Cerebellar cortex (tissue), 1 donor: ENCODE measurements around the gene PRKAR1B.
A peak's percentile ranks its signal among the peaks of the same experiment; 100 is the strongest.
"Not testable (repeated sequence)": the region's sequence is repeated elsewhere in the genome, so short reads cannot be mapped to it uniquely, and the experiment has no call there.

Source experiments
- DNase-seq: peaks from one replicate; pipeline ENCODE4 v3.0.0-alpha.2; 2015; ENCODE audit warnings: low spot score

The PRKAR1B gene

DNA sequence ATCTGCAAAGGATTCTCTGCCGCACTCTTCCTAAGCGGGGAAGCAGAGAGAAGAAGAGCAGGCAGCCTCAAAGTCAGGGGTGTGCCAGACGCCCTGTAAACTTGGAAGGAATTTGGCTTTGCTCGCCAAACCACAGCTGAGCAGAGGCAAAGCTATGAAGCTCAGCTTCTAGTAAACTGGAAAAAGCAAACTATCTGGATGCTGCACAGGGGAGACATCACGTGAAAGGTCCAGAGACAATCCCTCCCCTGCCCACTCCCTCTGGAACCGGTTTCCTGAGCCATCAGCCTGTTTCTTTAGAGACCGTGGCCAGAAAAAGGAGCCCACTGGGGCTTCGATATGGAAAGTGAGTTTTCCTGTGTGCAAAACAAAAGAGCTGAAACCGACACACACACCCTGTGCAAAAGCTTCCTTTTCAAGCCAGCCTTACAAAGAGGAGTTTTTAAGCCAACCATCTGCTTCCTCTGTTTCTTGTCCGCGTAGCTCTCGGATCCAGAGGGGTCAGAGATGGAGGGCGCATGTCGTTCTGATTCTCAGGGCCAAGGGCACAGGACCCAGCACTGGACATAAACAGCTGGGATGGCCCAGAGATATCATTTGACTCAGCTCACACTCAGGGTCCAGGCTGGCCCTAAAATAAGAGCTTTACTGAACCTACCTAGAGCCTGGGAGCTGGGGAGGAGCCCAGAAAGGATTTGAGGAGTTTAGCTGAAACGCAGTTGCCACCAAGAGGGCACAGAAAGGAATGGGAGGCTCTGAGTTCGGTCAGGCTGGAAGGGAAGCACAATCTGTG, 58.7 kb downstream of the PRKAR1B start:
- DNase-seq, result no peak

DNA sequence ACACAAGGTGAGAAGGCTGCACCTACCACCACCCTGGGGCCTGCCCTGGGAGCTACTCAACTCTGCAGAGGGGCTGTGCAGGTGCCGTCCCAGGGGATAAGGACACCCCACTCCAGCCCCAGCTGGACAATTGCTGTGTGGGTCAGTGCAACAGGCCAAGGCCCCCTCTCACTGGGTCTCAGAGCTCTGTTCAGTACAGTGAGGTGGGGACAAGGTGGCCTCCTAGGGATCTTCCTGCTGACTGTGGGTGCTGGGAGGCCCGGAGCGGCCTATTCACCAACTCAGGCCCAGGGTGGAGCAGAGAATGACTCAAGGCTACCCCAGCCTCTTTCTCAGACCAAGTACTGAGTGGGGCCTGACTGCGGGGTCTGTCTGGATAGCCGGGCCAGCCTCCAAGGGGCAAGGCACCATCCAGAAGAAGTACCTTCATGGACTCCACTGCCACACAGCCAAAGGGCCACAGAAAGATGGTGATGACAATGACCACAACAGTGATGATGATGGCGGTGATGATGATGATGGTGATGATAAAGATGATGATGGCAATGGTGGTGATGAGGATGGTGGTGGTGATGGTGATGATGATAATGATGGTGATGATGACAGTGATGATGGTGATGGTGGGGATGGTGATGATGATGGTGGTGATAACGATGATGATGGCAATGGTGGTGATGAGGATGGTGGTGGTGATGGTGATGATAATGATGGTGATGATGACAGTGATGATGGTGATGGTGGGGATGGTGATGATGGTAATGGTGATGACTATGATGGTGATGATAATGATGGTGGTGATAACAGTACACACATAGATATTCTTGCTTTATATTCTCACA, 60.4 kb downstream of the PRKAR1B start:
- DNase-seq, result no peak

DNA sequence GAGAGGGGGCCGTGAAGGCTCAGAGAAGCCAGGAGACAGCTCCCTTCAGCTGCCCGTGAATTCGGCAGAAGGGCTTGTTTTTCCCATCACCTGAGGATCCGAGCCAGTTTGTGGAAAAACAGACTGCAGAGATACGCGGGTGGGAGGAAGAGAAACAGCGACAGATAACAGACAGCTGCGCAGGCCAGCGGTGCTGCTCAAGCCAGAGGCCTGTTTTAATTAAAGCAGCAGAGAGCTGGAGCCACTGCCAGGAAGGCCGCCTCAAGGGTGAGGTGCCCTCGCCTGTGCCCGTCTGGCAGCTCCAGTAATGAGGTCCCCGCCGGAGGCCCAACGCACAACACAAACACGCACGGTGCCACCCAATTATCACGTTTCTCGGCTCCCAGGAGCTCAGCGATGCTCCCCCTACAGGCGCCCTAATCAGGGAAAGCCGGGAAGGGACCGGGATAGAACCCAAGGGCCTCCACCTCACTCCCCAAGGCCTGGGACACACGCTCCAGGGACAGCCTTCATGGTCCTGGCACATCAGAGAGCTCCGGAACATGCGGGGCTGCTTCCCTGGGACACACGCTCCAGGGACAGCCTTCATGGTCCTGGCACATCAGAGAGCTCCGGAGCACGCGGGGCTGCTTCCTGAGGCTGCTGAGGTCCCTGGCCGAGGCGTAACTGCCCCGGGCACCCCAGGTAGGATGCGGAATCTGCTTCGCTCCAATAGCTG, 61.2 kb downstream of the PRKAR1B start:
- DNase-seq, result peak; percentile 35

DNA sequence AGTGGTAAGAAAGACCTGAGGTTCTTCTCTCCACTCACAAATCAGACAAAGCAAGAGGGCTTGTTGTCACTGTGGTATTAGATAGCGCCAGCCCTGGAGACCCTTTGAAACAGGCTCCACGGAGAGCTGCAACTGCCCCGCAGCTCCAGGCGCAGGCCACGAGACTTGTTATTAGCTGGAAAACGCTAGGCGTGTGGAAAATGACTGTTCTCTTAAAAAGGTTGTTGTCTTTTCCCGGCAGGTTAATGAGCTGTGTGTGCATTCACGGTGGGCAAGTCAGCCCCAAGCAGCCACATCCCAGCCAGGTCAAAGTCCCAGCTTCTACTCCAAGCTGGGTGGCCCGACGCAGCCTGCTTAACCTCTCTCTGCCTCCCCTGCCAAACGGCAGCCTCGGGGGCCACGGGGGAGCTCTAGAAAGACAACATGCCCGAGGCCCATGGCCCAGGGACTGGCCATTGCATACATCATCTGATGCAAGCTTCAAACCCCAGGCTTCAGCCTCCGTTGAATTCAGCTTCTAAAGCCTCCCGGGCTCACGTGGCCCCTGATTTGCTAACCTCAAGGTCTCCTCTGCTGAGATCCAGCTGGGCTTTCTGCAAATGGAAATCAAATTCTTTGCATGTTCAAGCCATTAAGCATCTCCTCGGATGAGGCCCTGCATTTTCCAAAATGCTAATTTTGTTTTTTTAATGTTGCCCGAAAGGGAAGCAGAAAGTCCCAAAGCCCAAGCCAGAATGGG, 61.9 kb downstream of the PRKAR1B start:
- peak; percentile 28 for DNase-seq

DNA sequence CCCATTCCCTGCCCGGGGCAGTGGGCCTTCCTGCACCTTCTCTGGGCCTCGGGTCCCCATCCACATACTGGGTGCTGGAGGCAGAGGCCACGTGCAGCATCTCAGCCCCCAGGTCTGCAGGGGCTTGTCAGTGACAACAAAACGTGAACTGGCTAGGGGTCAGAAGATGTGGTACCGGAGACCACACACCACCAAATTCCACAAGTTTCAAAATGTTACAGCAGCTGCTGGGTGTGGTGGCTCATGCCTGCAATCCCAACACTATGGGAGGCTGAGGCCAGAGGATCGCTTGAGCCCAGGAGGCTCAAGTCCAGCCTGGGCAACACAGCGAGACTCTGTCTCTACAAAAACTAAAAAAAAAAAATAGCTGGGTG, 62.7 kb downstream of the PRKAR1B start:
- DNase-seq, result no peak

DNA sequence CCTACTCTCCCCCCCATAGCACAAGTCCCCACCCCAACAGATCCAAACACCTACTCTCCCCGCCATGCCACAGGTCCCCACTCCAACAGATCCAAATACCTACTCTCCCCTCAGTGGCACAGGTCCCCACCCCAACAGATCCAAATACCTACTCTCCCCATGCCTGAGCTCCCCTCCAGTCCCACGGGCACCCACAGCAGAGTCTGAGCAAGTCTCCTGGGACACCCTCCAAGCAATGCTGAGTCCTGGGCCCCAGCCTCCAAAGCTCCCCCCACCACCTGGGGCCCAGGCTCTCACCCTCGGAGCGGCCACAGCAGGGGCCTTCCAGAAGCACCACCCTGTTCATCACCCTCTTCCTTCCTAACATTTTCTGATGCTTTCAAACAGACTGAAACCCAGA, 64.5 kb downstream of the PRKAR1B start:
- no peak for DNase-seq

DNA sequence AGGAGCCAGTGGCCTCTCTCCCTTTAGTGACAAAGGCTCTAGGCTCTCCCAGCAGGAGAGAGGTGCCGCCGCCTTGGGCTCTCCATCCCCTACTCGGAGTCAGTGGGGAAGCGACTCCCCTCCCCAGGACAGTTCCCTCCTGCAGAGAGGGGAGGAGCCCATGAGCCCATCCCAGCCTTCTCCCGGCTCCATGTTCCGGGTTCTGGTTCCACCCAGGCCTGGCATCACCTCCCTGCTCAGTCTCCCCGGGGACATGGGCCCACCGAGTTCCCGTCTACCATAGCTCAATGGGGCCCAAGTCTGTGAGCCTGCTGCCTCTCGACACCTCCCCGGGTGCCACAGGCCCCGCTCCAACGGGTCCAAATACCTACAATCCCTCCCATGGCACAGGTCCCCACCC, 67.1 kb downstream of the PRKAR1B start:
- DNase-seq, result no peak

DNA sequence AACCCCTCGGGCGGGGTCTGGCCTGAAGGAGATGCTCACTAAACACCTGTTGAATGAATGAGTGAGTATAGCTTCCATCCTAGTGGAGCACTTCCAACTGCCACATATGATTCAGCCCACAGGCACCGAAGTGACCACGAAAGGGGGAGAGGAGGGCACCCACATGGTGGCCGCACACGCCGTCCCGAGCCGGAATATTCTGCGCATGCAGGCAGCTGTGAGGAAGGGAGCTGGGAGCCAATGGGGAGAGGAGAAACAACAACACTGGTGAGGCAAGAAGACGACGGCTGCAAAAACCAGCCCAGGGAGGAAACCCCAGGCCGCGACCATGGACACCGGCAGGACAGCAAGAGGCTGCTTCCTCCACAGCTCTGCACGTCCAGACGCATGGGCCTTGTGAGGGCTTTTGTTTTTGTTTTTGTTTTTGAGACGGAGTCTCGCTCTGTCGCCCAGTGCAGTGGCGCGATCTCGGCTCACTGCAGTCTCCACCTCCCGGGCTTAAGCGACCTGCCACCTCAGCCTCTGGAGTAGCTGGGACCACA, 67.7 kb downstream of the PRKAR1B start:
- DNase-seq, result no peak

DNA sequence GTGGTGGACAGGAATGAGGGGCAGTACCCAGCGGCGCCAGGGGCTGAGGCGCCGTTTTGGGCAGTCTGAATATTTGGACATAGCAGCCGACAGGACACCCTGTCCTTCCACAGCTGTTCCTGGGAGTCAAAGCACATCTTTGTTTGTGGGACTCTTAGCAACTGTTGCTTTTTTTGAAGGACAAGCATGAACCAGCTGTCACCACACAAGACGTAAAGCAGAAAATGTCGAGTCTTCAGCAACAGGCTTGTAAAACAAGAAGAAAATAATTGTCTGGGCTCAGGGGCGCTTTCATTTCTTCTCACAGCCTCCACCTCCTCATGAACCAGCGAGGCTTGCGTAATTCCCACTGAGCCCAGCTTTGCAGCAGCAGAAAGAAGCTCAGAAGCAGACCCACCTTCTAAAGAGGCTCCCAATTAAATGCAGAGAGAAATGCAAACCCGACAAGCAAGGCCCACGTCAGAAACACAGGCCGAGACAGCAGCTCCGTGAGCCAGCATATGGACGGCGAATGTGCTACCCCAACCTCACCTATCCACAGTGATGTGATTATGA, 69.4 kb downstream of the PRKAR1B start:
- DNase-seq, result peak; percentile 13

DNA sequence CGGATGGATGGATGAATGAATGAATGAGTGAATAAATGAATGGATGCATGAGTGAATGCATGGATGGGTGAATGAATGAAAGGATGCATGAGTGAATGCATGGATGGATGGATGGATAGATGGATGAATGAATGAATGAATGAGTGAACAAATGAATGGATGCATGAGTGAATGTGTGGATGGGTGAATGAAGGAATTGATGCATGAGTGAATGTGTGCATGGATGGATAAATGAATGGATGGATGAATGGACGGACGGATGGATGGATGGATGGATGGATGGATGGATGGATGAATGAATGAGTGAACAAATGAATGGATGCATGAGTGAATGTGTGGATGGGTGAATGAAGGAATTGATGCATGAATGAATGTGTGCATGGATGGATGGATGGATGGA, 70.1 kb downstream of the PRKAR1B start:
- not testable (repeated sequence) for DNase-seq

DNA sequence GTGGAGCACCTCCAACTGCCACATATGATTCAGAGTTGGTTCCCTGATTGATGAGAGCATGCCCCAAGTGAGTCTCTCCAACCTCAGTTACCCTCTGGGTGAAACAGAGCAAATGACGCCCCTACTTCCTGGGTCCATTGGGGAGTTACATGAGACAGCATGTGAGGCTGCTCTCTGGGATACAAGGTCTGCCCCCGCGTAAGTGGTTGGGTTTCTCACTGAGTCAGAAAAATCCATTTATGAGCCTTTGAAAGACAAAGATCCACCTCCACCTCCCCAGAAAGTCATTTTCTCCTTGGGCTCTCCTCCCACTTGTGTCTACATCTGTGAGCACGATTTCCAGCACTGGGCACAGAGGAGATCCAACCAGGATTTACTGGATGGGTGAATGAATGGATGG, 71.3 kb downstream of the PRKAR1B start:
- no peak for DNase-seq

DNA sequence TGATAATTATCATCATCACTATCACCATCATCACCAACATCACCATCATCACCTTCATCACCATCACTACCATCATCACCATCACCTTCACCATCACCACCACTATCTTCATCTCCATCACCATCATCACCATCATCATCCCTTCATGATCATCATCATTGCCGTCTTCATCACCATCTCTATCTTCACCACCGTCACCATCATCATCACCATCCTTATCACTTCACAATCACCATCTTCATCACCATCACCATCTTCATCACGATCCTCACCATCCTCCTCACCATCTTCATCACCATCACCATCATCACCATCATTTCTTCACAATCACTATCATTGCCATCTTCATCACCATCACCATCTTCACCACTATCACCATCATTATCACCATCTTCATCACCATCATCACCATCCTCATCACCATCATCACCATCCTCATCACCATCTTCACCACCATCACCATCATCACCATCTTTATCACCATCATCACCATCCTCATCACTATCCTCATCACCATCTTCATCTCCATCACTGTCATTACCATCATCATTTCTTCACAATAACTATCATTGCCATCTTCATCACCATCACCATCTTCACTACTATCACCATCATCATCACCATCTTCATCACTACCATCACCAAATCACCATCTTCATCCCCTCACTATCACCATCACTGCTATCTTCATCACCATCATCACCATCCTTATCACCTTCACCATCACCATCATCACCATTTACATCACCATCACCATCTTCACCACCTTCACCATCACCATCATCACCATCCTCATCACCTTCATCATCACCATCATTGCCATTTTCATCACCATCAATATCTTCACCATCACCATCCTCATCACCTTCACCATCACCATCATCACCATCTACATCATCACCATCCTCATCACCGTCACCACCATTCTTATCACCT, 73.0 kb downstream of the PRKAR1B start:
- no peak for DNase-seq

DNA sequence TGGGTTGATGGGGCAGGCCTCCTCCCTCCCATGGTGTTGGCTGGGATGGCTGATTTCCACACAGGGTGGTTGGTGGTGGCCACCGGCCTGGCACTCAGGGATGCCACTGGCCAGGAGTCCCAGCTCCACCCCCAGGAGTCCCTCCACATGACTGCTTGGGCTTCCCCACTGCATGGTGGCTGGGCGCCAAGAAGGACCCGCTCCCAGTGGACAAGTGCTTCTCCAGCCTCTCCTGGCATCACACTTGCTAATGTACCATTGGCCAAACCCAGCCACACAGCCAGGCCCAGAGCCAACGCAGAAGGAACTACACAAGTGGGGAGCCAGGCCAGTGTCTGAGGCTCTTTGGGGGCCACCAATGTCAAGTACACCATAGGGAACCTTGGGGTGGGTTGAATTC, 74.2 kb downstream of the PRKAR1B start:
- no peak for DNase-seq

DNA sequence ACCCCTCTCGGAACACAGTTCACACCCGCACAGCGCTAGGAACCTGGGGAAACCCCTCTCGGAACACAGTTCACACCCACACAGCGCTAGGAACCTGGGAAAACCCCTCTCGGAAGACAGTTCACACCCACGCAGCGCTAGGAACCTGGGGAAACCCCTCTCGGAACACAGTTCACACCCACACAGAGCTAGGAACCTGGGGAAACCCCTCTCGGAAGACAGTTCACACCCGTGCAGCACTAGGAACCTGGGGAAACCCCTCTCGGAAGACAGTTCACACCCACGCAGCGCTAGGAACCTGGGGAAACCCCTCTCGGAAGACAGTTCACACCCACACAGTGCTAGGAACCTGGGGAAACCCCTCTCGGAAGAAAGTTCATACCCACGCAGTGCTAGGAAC, 74.9 kb downstream of the PRKAR1B start:
- not testable (repeated sequence) for DNase-seq

DNA sequence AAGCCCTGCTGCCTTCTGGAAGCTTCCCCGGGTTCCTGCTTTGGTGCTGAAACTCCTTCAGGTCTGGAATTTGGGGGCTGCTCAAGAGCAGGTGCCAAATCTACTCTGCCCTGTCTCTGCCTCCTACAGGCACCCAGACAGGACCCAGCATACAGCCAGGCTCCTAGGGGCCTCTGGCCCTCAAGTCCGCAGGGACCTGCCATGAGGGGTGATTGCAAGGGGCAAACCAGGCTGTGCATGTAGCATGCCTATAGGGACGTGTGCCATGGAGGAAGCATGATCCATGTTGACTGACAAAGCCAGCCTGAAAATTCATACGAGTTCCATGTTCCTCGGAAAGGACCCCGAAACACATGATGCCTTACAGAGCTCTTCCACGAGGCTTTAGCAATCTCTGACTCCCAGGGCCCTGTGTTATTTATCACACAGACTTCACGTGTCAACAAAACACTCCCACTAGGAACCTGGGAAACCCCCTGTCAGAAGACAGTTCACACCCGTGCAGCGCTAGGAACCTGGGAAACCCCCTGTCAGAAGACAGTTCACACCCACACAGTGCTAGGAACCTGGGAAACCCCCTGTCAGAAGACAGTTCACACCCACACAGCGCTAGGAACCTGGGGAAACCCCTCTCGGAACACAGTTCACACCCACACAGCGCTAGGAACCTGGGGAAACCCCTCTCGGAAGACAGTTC, 75.9 kb downstream of the PRKAR1B start:
- DNase-seq, result no peak

DNA sequence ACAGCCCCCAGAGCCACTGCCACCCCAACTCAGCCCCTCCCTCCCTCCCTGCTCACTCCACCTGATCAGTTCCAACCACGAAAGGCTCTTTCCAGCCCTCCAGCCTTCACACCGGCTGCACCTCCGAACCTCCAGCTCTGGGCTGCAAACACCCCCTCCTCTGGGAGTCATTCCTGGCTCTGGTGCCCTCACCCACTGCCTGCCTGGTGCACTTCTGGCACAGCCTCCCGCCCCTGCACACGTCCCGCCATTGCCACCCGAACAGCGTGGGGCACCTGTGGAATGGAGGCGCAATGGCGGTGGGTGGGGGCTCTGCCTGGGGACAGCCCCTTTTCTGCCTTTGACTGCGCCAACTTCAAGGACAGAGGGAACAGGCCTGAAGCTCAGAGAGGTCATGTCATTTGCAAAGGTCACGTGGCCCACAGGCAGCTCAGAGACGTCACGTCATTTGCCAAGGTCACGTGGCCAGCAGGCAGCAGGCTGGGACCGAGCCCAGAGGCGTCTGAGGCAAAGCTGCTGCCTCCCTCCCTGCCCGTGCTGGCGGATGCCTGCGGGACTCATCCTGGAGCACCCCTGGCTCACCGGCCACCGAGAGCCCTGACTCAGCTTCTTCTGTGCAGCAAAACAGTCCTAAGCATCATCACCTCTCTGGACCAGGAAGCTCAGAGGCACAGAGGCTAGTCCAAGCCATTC, 76.6 kb downstream of the PRKAR1B start:
- DNase-seq, result peak; percentile 57

DNA sequence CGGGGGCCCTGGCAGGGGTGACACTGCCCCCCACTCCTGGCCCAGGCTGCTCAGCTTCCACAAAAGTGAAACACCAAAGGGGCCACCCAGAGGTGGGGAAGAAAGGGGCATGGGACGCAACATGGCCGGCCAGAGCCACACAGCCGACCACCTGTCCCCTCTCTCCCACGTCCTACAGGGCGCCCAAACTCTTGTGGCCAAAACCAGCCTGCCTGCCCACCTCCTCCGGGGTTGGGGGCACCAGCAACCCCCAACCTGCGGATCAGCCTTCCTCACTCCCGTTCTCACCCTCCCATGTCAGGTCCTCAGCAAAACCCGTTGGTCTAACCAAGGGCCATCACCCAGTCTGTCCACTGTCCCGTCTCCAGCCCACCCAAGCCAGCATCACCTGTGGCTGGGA, 80.1 kb downstream of the PRKAR1B start:
- DNase-seq, result no peak

DNA sequence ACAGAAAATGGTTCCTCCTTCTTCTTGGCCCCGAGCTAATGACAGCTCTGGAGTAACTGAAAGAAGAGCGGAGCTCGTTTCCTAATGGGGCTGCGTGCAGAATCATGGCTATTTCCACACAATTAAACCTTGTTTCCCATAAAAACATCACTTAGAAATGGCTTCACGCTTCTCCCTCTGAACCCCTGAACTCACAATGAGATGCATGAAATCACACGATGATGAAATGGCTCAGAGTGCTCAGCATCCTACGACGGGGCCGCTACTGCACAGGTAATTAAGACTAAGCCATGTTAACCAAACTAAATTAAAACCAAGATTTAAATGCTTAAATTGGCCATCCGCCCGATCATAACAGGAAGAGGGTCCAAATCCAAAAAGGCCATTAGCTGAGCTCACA, 80.6 kb downstream of the PRKAR1B start:
- no peak for DNase-seq

DNA sequence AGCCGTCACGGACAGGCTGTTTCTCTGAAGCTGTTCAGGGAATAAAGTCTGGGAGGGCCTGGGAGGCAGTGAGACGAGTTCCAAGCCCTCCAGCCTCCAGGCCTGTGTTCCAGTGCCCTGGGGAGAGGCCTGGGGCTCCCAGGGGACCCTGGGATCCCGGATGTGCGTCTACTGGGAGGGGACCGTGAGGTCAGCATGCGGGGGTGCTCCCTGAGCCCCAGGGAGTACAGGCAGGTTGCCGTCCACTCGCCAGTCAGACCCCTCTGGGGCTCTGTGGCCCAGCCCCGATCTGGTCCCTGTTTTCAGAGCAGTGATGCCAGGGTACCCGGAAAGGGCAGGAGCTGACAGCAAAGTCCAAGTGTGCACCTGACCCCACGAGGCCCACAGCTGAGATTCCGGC, 81.5 kb downstream of the PRKAR1B start:
- DNase-seq, result no peak
